Measurements from ENCODE around the gene LTV1. TPM values are rescaled to one million over a fixed set of nuclear protein-coding genes. Genes with fewer than 3 reads are reported as not detected.
"Not testable (repeated sequence)": the region's sequence is repeated elsewhere in the genome, so short reads cannot be mapped to it uniquely, and the experiment has no call there.

Gene LTV1
- total RNA-seq, 1 donor from 2014 or later: 25.4 TPM

GRCh38 chr6:143864234-143864633 is 21.1 kb downstream of the LTV1 start, which contains the start of gene ZC2HC1B:
Gene ZC2HC1B, plus strand, starts transcription at chr6:143864474. Its CDS starts 66 bp downstream, at chr6:143864540.
- TF ChIP-seq, protein P1, sequence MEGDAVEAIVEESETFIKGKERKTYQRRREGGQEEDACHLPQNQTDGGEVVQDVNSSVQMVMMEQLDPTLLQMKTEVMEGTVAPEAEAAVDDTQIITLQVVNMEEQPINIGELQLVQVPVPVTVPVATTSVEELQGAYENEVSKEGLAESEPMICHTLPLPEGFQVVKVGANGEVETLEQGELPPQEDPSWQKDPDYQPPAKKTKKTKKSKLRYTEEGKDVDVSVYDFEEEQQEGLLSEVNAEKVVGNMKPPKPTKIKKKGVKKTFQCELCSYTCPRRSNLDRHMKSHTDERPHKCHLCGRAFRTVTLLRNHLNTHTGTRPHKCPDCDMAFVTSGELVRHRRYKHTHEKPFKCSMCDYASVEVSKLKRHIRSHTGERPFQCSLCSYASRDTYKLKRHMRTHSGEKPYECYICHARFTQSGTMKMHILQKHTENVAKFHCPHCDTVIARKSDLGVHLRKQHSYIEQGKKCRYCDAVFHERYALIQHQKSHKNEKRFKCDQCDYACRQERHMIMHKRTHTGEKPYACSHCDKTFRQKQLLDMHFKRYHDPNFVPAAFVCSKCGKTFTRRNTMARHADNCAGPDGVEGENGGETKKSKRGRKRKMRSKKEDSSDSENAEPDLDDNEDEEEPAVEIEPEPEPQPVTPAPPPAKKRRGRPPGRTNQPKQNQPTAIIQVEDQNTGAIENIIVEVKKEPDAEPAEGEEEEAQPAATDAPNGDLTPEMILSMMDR (IDR thresholded peaks at IDR 0.05; ENCODE audit: insufficient read depth, low read depth, low read length): no peak
- no peak for TF ChIP-seq EZH2 (IDR thresholded peaks at IDR 0.05; ENCODE audit: insufficient read depth, low read length)
- Histone ChIP-seq H3K27ac (ENCODE audit: low read depth, low read length) (no peak within 1 kb of the TSS), H3K4me1 (ENCODE audit: insufficient read depth, low read length) (no peaks in the 10 kb centered on the region), H3K9ac (ENCODE audit: low read length) (no peak within 1 kb of the TSS), H3K79me2 (ENCODE audit: insufficient read depth, low read length) (peaks cover 2% of the 10 kb centered on the region), H3K36me3 (ENCODE audit: insufficient read depth, low read length) (peaks cover 40% of the 10 kb centered on the region), H4K20me1 (ENCODE audit: insufficient read depth, low read length) (no peaks in the 10 kb centered on the region), H3K9me3 (ENCODE audit: insufficient read depth, low read depth, low read length) (no peaks in the 10 kb centered on the region), H3K4me3 (ENCODE audit: insufficient read depth, low read depth, low read length) (no peak within 1 kb of the TSS), H3K4me2 (ENCODE audit: low read length) (no peak within 1 kb of the TSS), H2AFZ (ENCODE audit: low read depth, low read length) (no peak within 1 kb of the TSS), H3K27me3 (ENCODE audit: insufficient read depth, low read length) (no peaks in the 10 kb centered on the region)
- H3K27ac Mint-ChIP-seq (ENCODE audit: unreplicated experiment): no peak within 1 kb of the TSS
- peaks cover 3% of the 10 kb centered on the region for H3K9me3 Mint-ChIP-seq (ENCODE audit: unreplicated experiment)
- no peaks in the 10 kb centered on the region for H3K4me1 Mint-ChIP-seq (ENCODE audit: low read depth, unreplicated experiment)
- no peak within 1 kb of the TSS for H3K4me3 Mint-ChIP-seq (ENCODE audit: unreplicated experiment)
- no peaks in the 10 kb centered on the region for H3K27me3 Mint-ChIP-seq (ENCODE audit: low read depth, unreplicated experiment)
- DNase-seq (ENCODE audit: low read depth): no peak
- peaks cover 15% of the 10 kb centered on the region for H3K36me3 Mint-ChIP-seq (ENCODE audit: low read depth, unreplicated experiment)
- FAIRE-seq: no peak

DNA sequence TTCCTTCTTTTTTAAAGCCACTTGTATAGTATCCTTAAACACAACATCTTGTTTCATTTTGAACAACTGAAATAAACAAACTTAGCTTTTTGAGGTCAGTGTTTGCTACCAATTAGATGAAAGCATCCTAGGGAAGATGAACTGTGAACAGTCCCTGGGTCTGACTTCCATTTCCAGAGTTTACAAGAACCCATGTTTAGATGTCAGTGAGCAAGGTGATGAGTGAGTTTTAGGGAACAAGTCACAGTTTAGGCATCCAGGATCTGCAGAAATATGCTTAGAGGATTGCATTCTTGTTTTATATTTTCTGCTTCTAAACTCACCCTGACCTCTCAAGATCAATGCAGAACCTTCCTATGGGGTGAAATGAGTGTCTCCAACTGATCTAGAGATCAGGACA is 24.1 kb downstream of the LTV1 start:
- Histone ChIP-seq H3K36me3 (ENCODE audit: insufficient read depth, low read length) (peaks cover 27% of the 10 kb centered on the region), H2AFZ (ENCODE audit: low read depth, low read length) (no peak overlapping the region), H4K20me1 (ENCODE audit: insufficient read depth, low read length) (no peaks in the 10 kb centered on the region), H3K4me3 (ENCODE audit: insufficient read depth, low read depth, low read length) (no peak overlapping the region), H3K4me2 (ENCODE audit: low read length) (no peak overlapping the region), H3K9ac (ENCODE audit: low read length) (no peak overlapping the region), H3K79me2 (ENCODE audit: insufficient read depth, low read length) (no peaks in the 10 kb centered on the region), H3K9me3 (ENCODE audit: insufficient read depth, low read depth, low read length) (no peaks in the 10 kb centered on the region), H3K27ac (ENCODE audit: low read depth, low read length) (no peak overlapping the region), H3K27me3 (ENCODE audit: insufficient read depth, low read length) (no peaks in the 10 kb centered on the region), H3K4me1 (ENCODE audit: insufficient read depth, low read length) (no peaks in the 10 kb centered on the region)
- peaks cover 11% of the 10 kb centered on the region for H3K36me3 Mint-ChIP-seq (ENCODE audit: low read depth, unreplicated experiment)
- FAIRE-seq (no peak), DNase-seq (ENCODE audit: low read depth) (no peak)
- H3K27me3 Mint-ChIP-seq (ENCODE audit: low read depth, unreplicated experiment): no peaks in the 10 kb centered on the region
- no peak overlapping the region for H3K4me3 Mint-ChIP-seq (ENCODE audit: unreplicated experiment)
- H3K27ac Mint-ChIP-seq (ENCODE audit: unreplicated experiment): no peak overlapping the region
- TF ChIP-seq EZH2 (IDR thresholded peaks at IDR 0.05; ENCODE audit: insufficient read depth, low read length): no peak
- TF ChIP-seq, protein P1 (IDR thresholded peaks at IDR 0.05; ENCODE audit: insufficient read depth, low read depth, low read length): no peak
- H3K4me1 Mint-ChIP-seq (ENCODE audit: low read depth, unreplicated experiment): no peaks in the 10 kb centered on the region
- peaks cover 3% of the 10 kb centered on the region for H3K9me3 Mint-ChIP-seq (ENCODE audit: unreplicated experiment)

DNA sequence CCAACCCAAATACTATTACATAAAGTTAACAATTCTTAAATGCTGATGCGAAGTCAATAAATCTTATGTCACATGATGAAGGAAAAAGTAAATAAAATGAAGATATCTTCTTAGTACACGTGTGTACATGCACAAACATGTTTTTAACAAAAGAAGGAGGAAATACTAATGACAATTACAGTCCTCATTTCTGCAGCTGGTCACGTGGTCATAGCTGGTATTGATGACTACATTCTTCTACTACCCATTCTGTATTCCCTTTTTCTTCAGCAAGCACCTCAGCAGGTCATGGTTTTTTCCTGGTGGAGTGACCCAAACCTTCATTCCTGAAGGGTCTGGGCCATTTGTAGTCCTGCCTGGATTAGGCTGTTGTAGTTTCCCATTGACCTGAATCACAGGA is 25.7 kb downstream of the LTV1 start:
- H3K36me3 Mint-ChIP-seq (ENCODE audit: low read depth, unreplicated experiment): peaks cover 11% of the 10 kb centered on the region

DNA sequence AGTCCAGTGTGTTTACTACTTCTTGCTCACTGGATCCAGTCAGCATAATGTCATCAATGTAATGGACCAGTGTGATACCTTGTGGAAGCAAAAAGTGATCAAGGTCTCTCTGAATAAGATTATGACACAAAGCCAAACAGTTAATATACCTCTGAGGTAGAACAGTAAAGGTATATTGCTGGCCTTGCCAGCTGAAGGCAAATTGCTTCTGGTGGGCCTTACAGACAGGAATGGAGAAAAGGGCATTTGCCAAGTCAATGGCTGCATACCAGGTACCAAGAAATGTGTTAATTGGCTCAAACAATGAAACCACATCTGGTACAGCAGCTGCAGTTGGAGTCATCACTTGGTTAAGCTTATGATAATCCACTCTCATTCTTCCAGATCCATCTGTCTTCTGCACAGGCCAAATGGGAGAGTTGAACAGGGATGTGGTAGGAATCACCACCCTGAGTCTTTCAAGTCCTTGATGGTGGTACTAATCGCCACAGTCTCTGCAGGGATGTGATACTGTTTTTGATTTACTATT is 28.1 kb downstream of the LTV1 start:
- not testable (repeated sequence) for H3K36me3 Mint-ChIP-seq (ENCODE audit: low read depth, unreplicated experiment); H3K27me3 ChIP-seq (ENCODE audit: insufficient read depth, low read length); H3K9ac ChIP-seq (ENCODE audit: low read length); H3K4me3 ChIP-seq (ENCODE audit: insufficient read depth, low read depth, low read length); H3K36me3 ChIP-seq (ENCODE audit: insufficient read depth, low read length); H3K4me2 ChIP-seq (ENCODE audit: low read length); FAIRE-seq; H3K4me1 ChIP-seq (ENCODE audit: insufficient read depth, low read length); H3K27me3 Mint-ChIP-seq (ENCODE audit: low read depth, unreplicated experiment); H2AFZ ChIP-seq (ENCODE audit: low read depth, low read length); H3K79me2 ChIP-seq (ENCODE audit: insufficient read depth, low read length); H4K20me1 ChIP-seq (ENCODE audit: insufficient read depth, low read length); H3K27ac Mint-ChIP-seq (ENCODE audit: unreplicated experiment); DNase-seq (ENCODE audit: low read depth); H3K4me1 Mint-ChIP-seq (ENCODE audit: low read depth, unreplicated experiment); H3K27ac ChIP-seq (ENCODE audit: low read depth, low read length); H3K9me3 ChIP-seq (ENCODE audit: insufficient read depth, low read depth, low read length); H3K4me3 Mint-ChIP-seq (ENCODE audit: unreplicated experiment)
- H3K9me3 Mint-ChIP-seq (ENCODE audit: unreplicated experiment): peaks cover 14% of the 10 kb centered on the region

More for the DNA sequence above, 25.7 kb downstream of the LTV1 start:
- not testable (repeated sequence) for H2AFZ ChIP-seq (ENCODE audit: low read depth, low read length); H3K9me3 ChIP-seq (ENCODE audit: insufficient read depth, low read depth, low read length); H3K4me1 Mint-ChIP-seq (ENCODE audit: low read depth, unreplicated experiment); H3K27me3 ChIP-seq (ENCODE audit: insufficient read depth, low read length); H3K79me2 ChIP-seq (ENCODE audit: insufficient read depth, low read length); H3K4me3 Mint-ChIP-seq (ENCODE audit: unreplicated experiment); H3K4me3 ChIP-seq (ENCODE audit: insufficient read depth, low read depth, low read length); H3K9me3 Mint-ChIP-seq (ENCODE audit: unreplicated experiment); H3K9ac ChIP-seq (ENCODE audit: low read length); H4K20me1 ChIP-seq (ENCODE audit: insufficient read depth, low read length); FAIRE-seq; H3K27me3 Mint-ChIP-seq (ENCODE audit: low read depth, unreplicated experiment); H3K4me1 ChIP-seq (ENCODE audit: insufficient read depth, low read length); H3K4me2 ChIP-seq (ENCODE audit: low read length); H3K27ac ChIP-seq (ENCODE audit: low read depth, low read length); DNase-seq (ENCODE audit: low read depth); H3K27ac Mint-ChIP-seq (ENCODE audit: unreplicated experiment)
- peaks cover 13% of the 10 kb centered on the region for H3K36me3 ChIP-seq (ENCODE audit: insufficient read depth, low read length)

Data from astrocyte (in vitro differentiated cells and primary cell).